IPS-15b (cell line): ENCODE data around the gene GYG2.
"Not testable (repeated sequence)": the region's sequence is repeated elsewhere in the genome, so short reads cannot be mapped to it uniquely, and the experiment has no call there.

Source experiments
- H3K27me3 ChIP-seq: one replicate; pipeline ENCODE4 v1.6.1; 2013; ENCODE audit warnings: low read length; ENCODE audit not compliant: control insufficient read depth, insufficient read depth
- H3K36me3 ChIP-seq: one replicate; pipeline ENCODE4 v1.6.1; 2013; ENCODE audit warnings: low read length; ENCODE audit not compliant: control insufficient read depth, insufficient read depth
- H3K4me1 ChIP-seq: one replicate; pipeline ENCODE4 v1.6.1; 2013; ENCODE audit warnings: mild to moderate bottlenecking, low read length; ENCODE audit not compliant: control insufficient read depth, insufficient read depth
- H3K4me3 ChIP-seq: one replicate; pipeline ENCODE4 v1.5.1; 2013; ENCODE audit warnings: low read depth, low read length
- H3K9ac ChIP-seq: one replicate; pipeline ENCODE4 v1.6.1; 2013; ENCODE audit warnings: low read depth, mild to moderate bottlenecking, low read length
- H3K9me3 ChIP-seq: one replicate; pipeline ENCODE4 v1.6.1; 2013; ENCODE audit warnings: mild to moderate bottlenecking, low read length; ENCODE audit not compliant: control insufficient read depth, insufficient read depth

Gene GYG2

GRCh38 chrX:2875136-2875481, 46.4 kb downstream of the GYG2 start:
- Histone ChIP-seq H3K27me3 (no peaks in the 10 kb centered on the region), H3K9me3 (no peaks in the 10 kb centered on the region), H3K36me3 (no peaks in the 10 kb centered on the region), H3K9ac (no peak overlapping the region), H3K4me3 (no peak overlapping the region), H3K4me1 (no peaks in the 10 kb centered on the region)

- H3K9me3 ChIP-seq, result no peaks in the 10 kb centered on the region
- H3K9ac ChIP-seq, result no peak overlapping the region
- no peaks in the 10 kb centered on the region for H3K27me3 ChIP-seq
- peaks cover 3% of the 10 kb centered on the region for H3K36me3 ChIP-seq
- H3K4me1 ChIP-seq, result no peaks in the 10 kb centered on the region
- no peak overlapping the region for H3K4me3 ChIP-seq
Observed at GRCh38 chrX:2875798-2876399, 47.2 kb downstream of the GYG2 start.

- Histone ChIP-seq H3K27me3 (no peaks in the 10 kb centered on the region), H3K4me1 (no peaks in the 10 kb centered on the region), H3K4me3 (no peak overlapping the region), H3K36me3 (peaks cover 3% of the 10 kb centered on the region), H3K9ac (no peak overlapping the region), H3K9me3 (no peaks in the 10 kb centered on the region)
Observed at GRCh38 chrX:2878563-2878962, 49.8 kb downstream of the GYG2 start.

GRCh38 chrX:2879670-2880069, 50.9 kb downstream of the GYG2 start:
- Histone ChIP-seq H3K9me3 (no peaks in the 10 kb centered on the region), H3K36me3 (peaks cover 3% of the 10 kb centered on the region), H3K4me3 (no peak overlapping the region), H3K27me3 (no peaks in the 10 kb centered on the region), H3K4me1 (no peaks in the 10 kb centered on the region), H3K9ac (no peak overlapping the region)

GRCh38 chrX:2883770-2884169, 55.0 kb downstream of the GYG2 start:
- H3K9ac ChIP-seq, result no peak overlapping the region
- no peaks in the 10 kb centered on the region for H3K27me3 ChIP-seq
- H3K4me1 ChIP-seq, result peaks cover 1% of the 10 kb centered on the region
- H3K9me3 ChIP-seq, result no peaks in the 10 kb centered on the region
- peaks cover 3% of the 10 kb centered on the region for H3K36me3 ChIP-seq
- H3K4me3 ChIP-seq, result no peak overlapping the region

GRCh38 chrX:2888309-2888708, 59.6 kb downstream of the GYG2 start:
- H3K4me3 ChIP-seq, result no peak overlapping the region
- no peaks in the 10 kb centered on the region for H3K27me3 ChIP-seq
- no peaks in the 10 kb centered on the region for H3K36me3 ChIP-seq
- H3K4me1 ChIP-seq, result peaks cover 19% of the 10 kb centered on the region
- H3K9me3 ChIP-seq, result no peaks in the 10 kb centered on the region
- H3K9ac ChIP-seq, result no peak overlapping the region

GRCh38 chrX:2889045-2889605, 60.4 kb downstream of the GYG2 start:
- Histone ChIP-seq H3K36me3 (no peaks in the 10 kb centered on the region), H3K4me1 (peaks cover 19% of the 10 kb centered on the region), H3K27me3 (no peaks in the 10 kb centered on the region), H3K4me3 (no peak overlapping the region), H3K9ac (no peak overlapping the region), H3K9me3 (no peaks in the 10 kb centered on the region)

- H3K9ac ChIP-seq, H3K9me3 ChIP-seq, H3K36me3 ChIP-seq, H3K27me3 ChIP-seq, H3K4me3 ChIP-seq: not testable (repeated sequence)
- peaks cover 19% of the 10 kb centered on the region for H3K4me1 ChIP-seq
Observed at GRCh38 chrX:2889706-2890490, 61.2 kb downstream of the GYG2 start.

- not testable (repeated sequence) for H3K27me3 ChIP-seq, H3K9ac ChIP-seq, H3K36me3 ChIP-seq, H3K4me3 ChIP-seq, H3K9me3 ChIP-seq
- peaks cover 19% of the 10 kb centered on the region for H3K4me1 ChIP-seq
Observed at GRCh38 chrX:2890536-2891460, 62.1 kb downstream of the GYG2 start.

GRCh38 chrX:2892816-2893215, 64.1 kb downstream of the GYG2 start:
- H3K4me1 ChIP-seq, result peaks cover 23% of the 10 kb centered on the region
- H3K9ac ChIP-seq, result no peak overlapping the region
- no peaks in the 10 kb centered on the region for H3K9me3 ChIP-seq
- H3K36me3 ChIP-seq, result no peaks in the 10 kb centered on the region
- H3K4me3 ChIP-seq, result no peak overlapping the region
- H3K27me3 ChIP-seq, result no peaks in the 10 kb centered on the region

- no peak overlapping the region for H3K4me3 ChIP-seq
- H3K9ac ChIP-seq, result no peak overlapping the region
- H3K4me1 ChIP-seq, result peaks cover 22% of the 10 kb centered on the region
- no peaks in the 10 kb centered on the region for H3K36me3 ChIP-seq
- no peaks in the 10 kb centered on the region for H3K9me3 ChIP-seq
- no peaks in the 10 kb centered on the region for H3K27me3 ChIP-seq
Observed at GRCh38 chrX:2894885-2895292, 66.2 kb downstream of the GYG2 start.
